ENCODE measurements around the gene SIAH3. TPM values are rescaled to one million over a fixed set of nuclear protein-coding genes. Genes with fewer than 3 reads are reported as not detected.

Gene SIAH3
- total and polyA plus RNA-seq, 10 of the 15 experiments (the other 5 are each of a cell fraction or from before 2014, with no cell fraction given), result not detected

GRCh38 chr13:45880242-45880641, 28.7 kb upstream of the SIAH3 start:
- FAIRE-seq (no peak), DNase-seq (ENCODE audit: low read depth, low spot score) (no peak), ATAC-seq (no peak)
- H3K36me3 ChIP-seq (ENCODE audit: control insufficient read depth in 2 of 2, insufficient read depth in 2 of 2, low read length in 1 of 2), result no peaks in the 10 kb centered on the region
- ChIA-PET SMC1A (ENCODE audit: uncharacterized antibody, unreplicated experiment) (interaction anchor here (1.0 to 1.8 kb wide), 2 partner anchors 76 to 257 kb away, joined by 3 to 5 read pairs; no protein-coding TSS in a partner anchor), POLR2A (no interaction called here), CTCF (interaction anchor here (0.6 to 2.6 kb wide), 6 partner anchors 19 to 284 kb away, joined by 3 to 13 read pairs (median 3); no protein-coding TSS in a partner anchor), RAD21 (ENCODE audit: unreplicated experiment) (no interaction called here)
- BruUV-seq (replicated peaks), result no TSS peak
- no peaks in the 10 kb centered on the region for H3K79me2 ChIP-seq (ENCODE audit: control insufficient read depth, insufficient read depth, low read length)
- H4K20me1 ChIP-seq (ENCODE audit: control insufficient read depth, insufficient read depth), result no peaks in the 10 kb centered on the region
- in situ Hi-C loops (cut with MboI) (no loop called here), intact Hi-C loops (cut with micrococcal nuclease; ENCODE audit: unreplicated experiment) (no loop called here)
- no peak overlapping the region for H3K4me2 ChIP-seq (ENCODE audit: control insufficient read depth, insufficient read depth)
- H3K27me3 ChIP-seq (replicated peaks in 1 of 2; ENCODE audit: control insufficient read depth in 2 of 2, insufficient read depth in 2 of 2, low read length in 1 of 2), result peaks cover 3 to 6% of the 10 kb centered on the region in 2 experiments; a peak in 3 of 4 replicates
- H3K4me3 ChIP-seq, result no peak overlapping the region
- H2AFZ ChIP-seq (ENCODE audit: control insufficient read depth, low read depth, low read length), result no peak overlapping the region
- WGBS (ENCODE audit: insufficient coverage, insufficient replicate concordance, low lambda C conversion rate, missing lambda C conversion rate), result 39% methylated on average over 2 of the region's 2 CpGs
- H3K4me1 ChIP-seq (ENCODE audit: control insufficient read depth, insufficient read depth, low read length), result no peaks in the 10 kb centered on the region
- no peaks in the 10 kb centered on the region for H3K9me3 ChIP-seq (replicated peaks; ENCODE audit: control insufficient read depth, insufficient read depth, low read length)
- TF ChIP-seq EGR1 (IDR thresholded peaks at IDR 0.05; ENCODE audit: borderline replicate concordance in 1 of 2, low read depth in 2 of 2, low read length in 2 of 2) (no peak), SIN3A (IDR thresholded peaks at IDR 0.05; ENCODE audit: low read depth, low read length) (no peak), USF1 (IDR thresholded peaks at IDR 0.05; ENCODE audit: borderline replicate concordance, extremely low read length, insufficient read depth, low read depth, low read length) (no peak)
- H3K27ac ChIP-seq (ENCODE audit: control insufficient read depth, insufficient read depth), result no peak overlapping the region
- H3K9ac ChIP-seq (ENCODE audit: control insufficient read depth, insufficient read depth, low read length), result no peak overlapping the region

- H4K20me1 ChIP-seq (ENCODE audit: control insufficient read depth, insufficient read depth), result no peaks in the 10 kb centered on the region
- WGBS (ENCODE audit: insufficient coverage, insufficient replicate concordance, low lambda C conversion rate, missing lambda C conversion rate), result 77% methylated on average over 5 of the region's 5 CpGs
- RAD21 ChIA-PET (ENCODE audit: unreplicated experiment), result interaction anchor here (1.2 kb wide), 1 partner anchor 72 kb away, joined by 3 read pairs; no protein-coding TSS in a partner anchor
- intact Hi-C loops (cut with micrococcal nuclease; ENCODE audit: unreplicated experiment), result loop anchor here (1.0 kb wide), 1 partner anchor 72 kb away; no protein-coding TSS in a partner anchor
- H3K27ac ChIP-seq (ENCODE audit: control insufficient read depth, insufficient read depth), result no peak overlapping the region
- no peaks in the 10 kb centered on the region for H3K4me1 ChIP-seq (ENCODE audit: control insufficient read depth, insufficient read depth, low read length)
- in situ Hi-C loops (cut with MboI), result no loop called here
- H2AFZ ChIP-seq (ENCODE audit: control insufficient read depth, low read depth, low read length), result no peak overlapping the region
- no peaks in the 10 kb centered on the region for H3K79me2 ChIP-seq (ENCODE audit: control insufficient read depth, insufficient read depth, low read length)
- BruUV-seq (replicated peaks), result no TSS peak
- DNase-seq (ENCODE audit: low read depth, low spot score) (no peak), FAIRE-seq (no peak), ATAC-seq (peak; percentile 64)
- H3K9me3 ChIP-seq (replicated peaks; ENCODE audit: control insufficient read depth, insufficient read depth, low read length), result no peaks in the 10 kb centered on the region
- no peaks in the 10 kb centered on the region for H3K36me3 ChIP-seq (ENCODE audit: control insufficient read depth in 2 of 2, insufficient read depth in 2 of 2, low read length in 1 of 2)
- no peak overlapping the region for H3K4me2 ChIP-seq (ENCODE audit: control insufficient read depth, insufficient read depth)
- H3K4me3 ChIP-seq, result no peak overlapping the region
- H3K9ac ChIP-seq (ENCODE audit: control insufficient read depth, insufficient read depth, low read length), result no peak overlapping the region
- POLR2A ChIA-PET, result no interaction called here
- peaks cover 3 to 6% of the 10 kb centered on the region in 2 experiments; a peak in 3 of 4 replicates for H3K27me3 ChIP-seq (replicated peaks in 1 of 2; ENCODE audit: control insufficient read depth in 2 of 2, insufficient read depth in 2 of 2, low read length in 1 of 2)
- SMC1A ChIA-PET (ENCODE audit: uncharacterized antibody, unreplicated experiment), result interaction anchor here (0.6 to 1.8 kb wide), 4 partner anchors 39 to 256 kb away, joined by 3 to 5 read pairs (median 4); no protein-coding TSS in a partner anchor
- CTCF ChIA-PET, result interaction anchor here (0.6 to 2.6 kb wide), 7 partner anchors 19 to 283 kb away, joined by 3 to 13 read pairs (median 3); no protein-coding TSS in a partner anchor
- no peak for TF ChIP-seq YY1 (IDR thresholded peaks at IDR 0.05; ENCODE audit: low read depth, low read length)
- TF ChIP-seq RAD21 (IDR thresholded peaks at IDR 0.05; ENCODE audit: insufficient read depth, low read depth, low read length), result peak; percentile 14; the same call in 1 of the 2 replicates
- no peak for TF ChIP-seq BMI1 (IDR thresholded peaks at IDR 0.05; ENCODE audit: borderline replicate concordance)
- no peak for TF ChIP-seq SUPT20H (IDR thresholded peaks at IDR 0.05; ENCODE audit: borderline replicate concordance, control insufficient read depth, low read depth, low read length)
- TF ChIP-seq CREM (IDR thresholded peaks at IDR 0.05; ENCODE audit: low read depth), result no peak
- no peak for TF ChIP-seq JUND (IDR thresholded peaks at IDR 0.05; ENCODE audit: low read depth, low read length)
- TF ChIP-seq, protein P1, sequence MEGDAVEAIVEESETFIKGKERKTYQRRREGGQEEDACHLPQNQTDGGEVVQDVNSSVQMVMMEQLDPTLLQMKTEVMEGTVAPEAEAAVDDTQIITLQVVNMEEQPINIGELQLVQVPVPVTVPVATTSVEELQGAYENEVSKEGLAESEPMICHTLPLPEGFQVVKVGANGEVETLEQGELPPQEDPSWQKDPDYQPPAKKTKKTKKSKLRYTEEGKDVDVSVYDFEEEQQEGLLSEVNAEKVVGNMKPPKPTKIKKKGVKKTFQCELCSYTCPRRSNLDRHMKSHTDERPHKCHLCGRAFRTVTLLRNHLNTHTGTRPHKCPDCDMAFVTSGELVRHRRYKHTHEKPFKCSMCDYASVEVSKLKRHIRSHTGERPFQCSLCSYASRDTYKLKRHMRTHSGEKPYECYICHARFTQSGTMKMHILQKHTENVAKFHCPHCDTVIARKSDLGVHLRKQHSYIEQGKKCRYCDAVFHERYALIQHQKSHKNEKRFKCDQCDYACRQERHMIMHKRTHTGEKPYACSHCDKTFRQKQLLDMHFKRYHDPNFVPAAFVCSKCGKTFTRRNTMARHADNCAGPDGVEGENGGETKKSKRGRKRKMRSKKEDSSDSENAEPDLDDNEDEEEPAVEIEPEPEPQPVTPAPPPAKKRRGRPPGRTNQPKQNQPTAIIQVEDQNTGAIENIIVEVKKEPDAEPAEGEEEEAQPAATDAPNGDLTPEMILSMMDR (IDR thresholded peaks at IDR 0.05 in 2 of 3, conservative IDR thresholded peaks at IDR 0.05 in 1 of 3; ENCODE audit: control insufficient read depth in 2 of 3, extremely low read depth in 1 of 3, insufficient read depth in 1 of 3, low read depth in 3 of 3, low read length in 3 of 3), result peak; percentile 16 to 37 (median 19); a peak in 4 of 6 replicates
- no peak for TF ChIP-seq SRF (IDR thresholded peaks at IDR 0.05; ENCODE audit: low read depth in 2 of 2, low read length in 2 of 2)
- no peak for TF ChIP-seq RCOR1 (conservative IDR thresholded peaks at IDR 0.05; ENCODE audit: low read depth, low read length)
- TF ChIP-seq PAX5 (IDR thresholded peaks at IDR 0.05; ENCODE audit: borderline replicate concordance, low read depth, low read length), result no peak
- no peak for TF ChIP-seq LARP7 (IDR thresholded peaks at IDR 0.05)
These were observed 28.1 kb upstream of the SIAH3 start for GRCh38 chr13:45879666-45880065.

Measured in GM12878 (cell line).